Fibroblast of mammary gland (primary cell): ENCODE measurements around the gene LCN12.

ENCODE experiments used
- DNase-seq: peaks from one replicate; pipeline ENCODE4 v3.0.0-alpha.2; 2010; ENCODE audit warnings: low read depth
- H3K4me3 ChIP-seq: 2 replicates; pipeline ENCODE4 v1.5.1; 2011; ENCODE audit warnings: low read depth, mild to moderate bottlenecking, low read length, moderate library complexity; ENCODE audit not compliant: control insufficient read depth
- TF ChIP-seq, protein P1 (sequence below): conservative IDR thresholded peaks from 2 replicates; pipeline ENCODE4 v1.5.1; 2011; ENCODE audit warnings: low read depth, low read length, inconsistent platforms; ENCODE audit not compliant: control insufficient read depth, insufficient read depth

Gene LCN12

DNA sequence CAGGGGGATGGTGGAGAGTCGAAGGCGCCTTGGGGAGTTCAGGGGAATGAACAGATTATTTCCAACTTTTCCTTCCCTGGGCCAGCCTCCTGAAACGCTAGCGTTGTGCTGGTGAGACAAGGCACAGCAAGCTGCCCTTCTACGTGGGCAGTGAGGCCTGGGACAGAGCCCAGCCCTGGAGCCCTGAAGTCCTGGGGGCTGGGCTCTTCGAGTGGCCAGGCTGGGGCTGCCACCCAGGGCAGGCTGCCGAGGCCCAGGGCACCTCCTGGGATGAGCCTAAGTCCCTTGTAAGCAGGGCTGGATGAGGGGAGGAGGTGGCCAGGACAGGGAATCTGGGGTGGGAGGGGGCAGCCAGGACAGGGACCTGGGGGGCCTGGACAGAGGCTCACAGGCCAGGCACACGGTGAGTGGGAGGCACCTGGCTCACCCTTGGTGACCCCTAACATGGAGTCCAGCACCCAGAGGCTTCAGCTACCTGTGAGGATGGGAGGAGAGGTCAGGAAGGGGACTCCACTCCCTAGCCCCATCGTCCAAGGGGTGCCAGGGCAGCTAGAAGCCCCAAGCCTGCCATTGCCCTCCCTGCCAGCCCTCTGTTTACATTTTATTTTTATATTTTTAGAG is 1.3 kb upstream of the LCN12 start:
- DNase-seq, result no peak
- H3K4me3 ChIP-seq, result no peak overlapping the region
- TF ChIP-seq, protein P1, sequence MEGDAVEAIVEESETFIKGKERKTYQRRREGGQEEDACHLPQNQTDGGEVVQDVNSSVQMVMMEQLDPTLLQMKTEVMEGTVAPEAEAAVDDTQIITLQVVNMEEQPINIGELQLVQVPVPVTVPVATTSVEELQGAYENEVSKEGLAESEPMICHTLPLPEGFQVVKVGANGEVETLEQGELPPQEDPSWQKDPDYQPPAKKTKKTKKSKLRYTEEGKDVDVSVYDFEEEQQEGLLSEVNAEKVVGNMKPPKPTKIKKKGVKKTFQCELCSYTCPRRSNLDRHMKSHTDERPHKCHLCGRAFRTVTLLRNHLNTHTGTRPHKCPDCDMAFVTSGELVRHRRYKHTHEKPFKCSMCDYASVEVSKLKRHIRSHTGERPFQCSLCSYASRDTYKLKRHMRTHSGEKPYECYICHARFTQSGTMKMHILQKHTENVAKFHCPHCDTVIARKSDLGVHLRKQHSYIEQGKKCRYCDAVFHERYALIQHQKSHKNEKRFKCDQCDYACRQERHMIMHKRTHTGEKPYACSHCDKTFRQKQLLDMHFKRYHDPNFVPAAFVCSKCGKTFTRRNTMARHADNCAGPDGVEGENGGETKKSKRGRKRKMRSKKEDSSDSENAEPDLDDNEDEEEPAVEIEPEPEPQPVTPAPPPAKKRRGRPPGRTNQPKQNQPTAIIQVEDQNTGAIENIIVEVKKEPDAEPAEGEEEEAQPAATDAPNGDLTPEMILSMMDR, result no peak

DNA sequence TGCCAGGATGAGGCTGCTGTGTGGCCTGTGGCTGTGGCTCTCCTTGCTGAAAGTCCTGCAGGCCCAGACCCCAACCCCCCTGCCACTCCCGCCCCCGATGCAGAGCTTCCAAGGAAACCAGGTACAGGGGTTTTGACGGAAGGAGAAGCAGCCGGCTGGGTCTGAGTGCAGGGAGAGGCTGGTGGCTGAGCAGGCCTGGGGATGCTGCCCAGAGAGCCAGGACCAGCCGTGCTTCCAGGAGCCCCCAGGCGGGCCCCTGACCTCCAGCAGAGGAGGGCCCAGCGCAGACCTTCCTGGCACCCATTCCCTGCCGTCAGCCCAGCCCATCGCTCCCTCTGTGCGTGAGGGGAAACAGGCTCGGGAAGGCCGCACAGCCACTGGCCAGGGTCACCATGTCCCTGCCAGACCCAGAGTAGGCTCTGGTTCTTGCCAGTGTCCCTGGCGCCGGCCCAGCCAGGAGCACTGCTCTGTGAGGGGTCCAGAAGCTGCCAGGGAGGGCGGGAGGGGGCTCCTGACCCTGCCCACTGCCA is 313 bp downstream of the LCN12 start:
- DNase-seq, result no peak
- H3K4me3 ChIP-seq, result no peak overlapping the region
- TF ChIP-seq, protein P1, result no peak

DNA sequence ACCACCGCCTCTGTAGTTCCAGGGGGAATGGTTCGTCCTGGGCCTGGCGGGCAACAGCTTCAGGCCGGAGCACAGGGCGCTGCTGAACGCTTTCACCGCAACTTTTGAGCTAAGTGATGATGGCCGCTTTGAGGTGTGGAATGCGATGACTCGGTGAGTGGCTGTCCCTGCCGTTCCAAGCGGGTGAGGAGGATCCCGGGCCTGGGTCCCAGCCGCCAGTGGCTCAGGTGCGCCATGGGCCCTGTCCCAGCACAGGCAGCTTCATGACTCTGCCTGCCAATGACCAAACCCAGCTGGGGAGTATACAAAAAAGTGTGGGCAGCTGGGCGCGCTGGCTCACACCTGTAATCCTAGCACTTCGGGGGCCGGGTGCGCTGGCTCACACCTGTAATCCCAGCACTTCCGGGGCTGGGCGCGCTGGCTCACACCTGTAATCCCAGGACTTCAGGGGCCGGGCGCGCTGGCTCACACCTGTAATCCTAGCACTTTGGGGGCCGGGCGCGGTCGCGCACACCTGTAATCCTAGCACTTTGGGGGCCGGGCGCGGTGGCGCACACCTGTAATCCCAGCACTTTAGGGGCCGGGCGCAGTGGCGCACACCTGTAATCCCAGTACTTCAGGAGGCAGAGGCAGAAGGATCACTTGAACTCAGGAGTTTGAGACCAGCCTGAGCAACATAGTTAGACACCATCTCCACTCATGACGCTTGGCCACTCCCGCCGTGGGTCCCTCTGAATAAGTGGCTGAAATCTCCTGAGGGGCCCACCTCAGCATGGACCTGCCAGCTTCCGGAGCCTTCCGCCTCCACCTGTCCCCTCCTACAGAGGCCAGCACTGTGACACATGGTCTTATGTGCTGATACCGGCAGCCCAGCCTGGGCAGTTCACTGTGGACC is 1.1 kb downstream of the LCN12 start:
- no peak for DNase-seq
- H3K4me3 ChIP-seq, result no peak overlapping the region
- TF ChIP-seq, protein P1, result no peak

DNA sequence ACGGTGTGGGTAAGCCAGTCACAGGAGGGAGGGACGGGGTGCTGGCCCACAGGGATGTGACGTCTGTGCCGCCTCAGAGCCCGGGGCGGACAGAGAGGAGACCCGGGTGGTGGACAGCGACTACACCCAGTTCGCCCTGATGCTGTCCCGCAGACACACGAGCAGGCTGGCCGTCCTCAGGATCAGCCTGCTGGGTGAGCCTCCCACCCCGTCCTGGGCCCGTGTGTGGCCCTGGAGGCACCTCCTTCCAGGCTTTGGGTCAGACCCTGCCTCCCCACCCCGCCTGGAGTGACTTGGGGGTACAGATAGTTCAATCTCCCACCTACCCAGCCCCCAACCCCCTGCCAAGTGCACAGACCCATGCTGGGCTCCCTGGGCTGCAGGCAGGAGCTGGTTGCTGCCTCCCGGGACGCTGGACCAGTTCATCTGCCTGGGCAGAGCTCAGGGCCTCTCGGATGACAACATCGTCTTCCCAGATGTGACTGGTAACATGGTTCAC is 1.7 kb downstream of the LCN12 start:
- TF ChIP-seq, protein P1, result no peak
- H3K4me3 ChIP-seq, result no peak overlapping the region
- DNase-seq, result no peak

DNA sequence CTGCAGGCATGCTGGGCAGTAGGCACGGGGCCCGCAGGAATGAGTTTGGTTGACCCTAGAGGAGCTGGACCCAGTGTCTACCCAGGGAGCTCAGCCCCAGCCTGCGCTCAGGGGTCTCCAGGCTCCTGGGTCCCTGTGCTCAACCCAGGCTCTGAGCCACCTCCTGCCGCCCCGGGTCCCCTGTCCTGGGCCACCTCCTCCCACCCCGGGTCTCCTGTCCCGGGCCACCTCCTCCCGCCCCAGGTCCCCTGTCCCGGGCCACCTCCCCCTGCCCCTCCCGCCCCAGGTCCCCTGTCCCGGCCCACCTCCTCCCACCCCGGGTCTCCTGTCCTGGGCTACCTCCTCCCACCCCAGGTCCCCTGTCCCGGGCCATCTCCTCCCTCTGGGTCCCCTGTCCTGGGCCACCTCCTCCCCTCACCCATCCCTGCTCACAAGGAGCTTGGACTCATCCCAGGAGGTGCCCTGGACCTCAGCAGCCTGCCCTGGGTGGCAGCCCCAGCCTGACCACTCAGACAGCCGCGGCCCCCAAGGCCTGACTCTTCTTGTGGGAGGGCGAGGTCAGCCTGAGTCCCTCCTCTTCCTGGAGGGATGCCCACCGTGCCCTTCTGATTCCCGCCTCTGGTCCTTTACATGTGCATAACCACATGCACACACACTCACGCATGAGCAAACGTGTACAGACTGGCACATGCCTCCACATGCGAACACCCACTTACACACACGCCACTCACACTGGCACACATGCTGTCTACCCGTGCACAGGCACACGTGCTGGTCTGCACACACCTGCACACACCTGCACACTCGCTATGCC is 2.4 kb downstream of the LCN12 start:
- H3K4me3 ChIP-seq, result no peak overlapping the region
- TF ChIP-seq, protein P1, result no peak
- DNase-seq, result no peak
